ENCODE data around the gene ADRA2A. TPM values are rescaled to one million over a fixed set of nuclear protein-coding genes. Genes with fewer than 3 reads are reported as not detected.

ADRA2A gene
- total and polyA plus RNA-seq, 10 of the 15 experiments (the other 5 are each of a cell fraction or from before 2014, with no cell fraction given): 0.08 TPM; not detected in 9

GRCh38 chr10:111076191-111076681 is 593 bp upstream of the ADRA2A start (continued):
- TF ChIP-seq NR2F1 (conservative IDR thresholded peaks at IDR 0.05) (no peak), CBX3 (IDR thresholded peaks at IDR 0.05; ENCODE audit: borderline replicate concordance, low read depth) (no peak), MTA2 (IDR thresholded peaks at IDR 0.05; ENCODE audit: low read depth) (no peak), MYB (IDR thresholded peaks at IDR 0.05; ENCODE audit: borderline replicate concordance, low read depth, low read length) (no peak), HDAC6 (IDR thresholded peaks at IDR 0.05; ENCODE audit: unreplicated experiment) (no peak), CBFB (IDR thresholded peaks at IDR 0.05; ENCODE audit: low read depth) (no peak), PML (IDR thresholded peaks at IDR 0.05; ENCODE audit: low read length) (no peak), RCOR1 (conservative IDR thresholded peaks at IDR 0.05; ENCODE audit: low read depth, low read length) (no peak), NR2C2 (IDR thresholded peaks at IDR 0.05; ENCODE audit: borderline replicate concordance, control insufficient read depth, insufficient read length, low read depth) (no peak), ASH2L (IDR thresholded peaks at IDR 0.05; ENCODE audit: borderline replicate concordance, low read depth) (no peak), RFX5 (IDR thresholded peaks at IDR 0.05; ENCODE audit: low read depth, low read length) (no peak)
- TF ChIP-seq, protein P1, sequence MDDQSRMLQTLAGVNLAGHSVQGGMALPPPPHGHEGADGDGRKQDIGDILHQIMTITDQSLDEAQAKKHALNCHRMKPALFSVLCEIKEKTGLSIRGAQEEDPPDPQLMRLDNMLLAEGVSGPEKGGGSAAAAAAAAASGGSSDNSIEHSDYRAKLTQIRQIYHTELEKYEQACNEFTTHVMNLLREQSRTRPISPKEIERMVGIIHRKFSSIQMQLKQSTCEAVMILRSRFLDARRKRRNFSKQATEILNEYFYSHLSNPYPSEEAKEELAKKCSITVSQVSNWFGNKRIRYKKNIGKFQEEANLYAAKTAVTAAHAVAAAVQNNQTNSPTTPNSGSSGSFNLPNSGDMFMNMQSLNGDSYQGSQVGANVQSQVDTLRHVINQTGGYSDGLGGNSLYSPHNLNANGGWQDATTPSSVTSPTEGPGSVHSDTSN (IDR thresholded peaks at IDR 0.05; ENCODE audit: insufficient replicate concordance, low read depth, low read length): no peak
- TF ChIP-seq, protein P2, sequence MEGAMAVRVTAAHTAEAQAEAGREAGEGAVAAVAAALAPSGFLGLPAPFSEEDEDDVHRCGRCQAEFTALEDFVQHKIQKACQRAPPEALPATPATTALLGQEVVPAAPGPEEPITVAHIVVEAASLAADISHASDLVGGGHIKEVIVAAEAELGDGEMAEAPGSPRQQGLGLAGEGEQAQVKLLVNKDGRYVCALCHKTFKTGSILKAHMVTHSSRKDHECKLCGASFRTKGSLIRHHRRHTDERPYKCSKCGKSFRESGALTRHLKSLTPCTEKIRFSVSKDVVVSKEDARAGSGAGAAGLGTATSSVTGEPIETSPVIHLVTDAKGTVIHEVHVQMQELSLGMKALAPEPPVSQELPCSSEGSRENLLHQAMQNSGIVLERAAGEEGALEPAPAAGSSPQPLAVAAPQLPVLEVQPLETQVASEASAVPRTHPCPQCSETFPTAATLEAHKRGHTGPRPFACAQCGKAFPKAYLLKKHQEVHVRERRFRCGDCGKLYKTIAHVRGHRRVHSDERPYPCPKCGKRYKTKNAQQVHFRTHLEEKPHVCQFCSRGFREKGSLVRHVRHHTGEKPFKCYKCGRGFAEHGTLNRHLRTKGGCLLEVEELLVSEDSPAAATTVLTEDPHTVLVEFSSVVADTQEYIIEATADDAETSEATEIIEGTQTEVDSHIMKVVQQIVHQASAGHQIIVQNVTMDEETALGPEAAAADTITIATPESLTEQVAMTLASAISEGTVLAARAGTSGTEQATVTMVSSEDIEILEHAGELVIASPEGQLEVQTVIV (IDR thresholded peaks at IDR 0.05; ENCODE audit: borderline replicate concordance, partially characterized antibody): no peak
- TF ChIP-seq, protein P3, sequence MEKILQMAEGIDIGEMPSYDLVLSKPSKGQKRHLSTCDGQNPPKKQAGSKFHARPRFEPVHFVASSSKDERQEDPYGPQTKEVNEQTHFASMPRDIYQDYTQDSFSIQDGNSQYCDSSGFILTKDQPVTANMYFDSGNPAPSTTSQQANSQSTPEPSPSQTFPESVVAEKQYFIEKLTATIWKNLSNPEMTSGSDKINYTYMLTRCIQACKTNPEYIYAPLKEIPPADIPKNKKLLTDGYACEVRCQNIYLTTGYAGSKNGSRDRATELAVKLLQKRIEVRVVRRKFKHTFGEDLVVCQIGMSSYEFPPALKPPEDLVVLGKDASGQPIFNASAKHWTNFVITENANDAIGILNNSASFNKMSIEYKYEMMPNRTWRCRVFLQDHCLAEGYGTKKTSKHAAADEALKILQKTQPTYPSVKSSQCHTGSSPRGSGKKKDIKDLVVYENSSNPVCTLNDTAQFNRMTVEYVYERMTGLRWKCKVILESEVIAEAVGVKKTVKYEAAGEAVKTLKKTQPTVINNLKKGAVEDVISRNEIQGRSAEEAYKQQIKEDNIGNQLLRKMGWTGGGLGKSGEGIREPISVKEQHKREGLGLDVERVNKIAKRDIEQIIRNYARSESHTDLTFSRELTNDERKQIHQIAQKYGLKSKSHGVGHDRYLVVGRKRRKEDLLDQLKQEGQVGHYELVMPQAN (conservative IDR thresholded peaks at IDR 0.05): no peak
- TF ChIP-seq, protein P4, sequence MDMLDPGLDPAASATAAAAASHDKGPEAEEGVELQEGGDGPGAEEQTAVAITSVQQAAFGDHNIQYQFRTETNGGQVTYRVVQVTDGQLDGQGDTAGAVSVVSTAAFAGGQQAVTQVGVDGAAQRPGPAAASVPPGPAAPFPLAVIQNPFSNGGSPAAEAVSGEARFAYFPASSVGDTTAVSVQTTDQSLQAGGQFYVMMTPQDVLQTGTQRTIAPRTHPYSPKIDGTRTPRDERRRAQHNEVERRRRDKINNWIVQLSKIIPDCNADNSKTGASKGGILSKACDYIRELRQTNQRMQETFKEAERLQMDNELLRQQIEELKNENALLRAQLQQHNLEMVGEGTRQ (IDR thresholded peaks at IDR 0.05; ENCODE audit: borderline replicate concordance, low read depth, low read length): no peak

Data from GM12878 (cell line).